NOMO-1 treated with DMSO at 0.1 percent for 48 hours (cell line): ENCODE data around the gene LCLAT1.
"Not testable (repeated sequence)": the region's sequence is repeated elsewhere in the genome, so short reads cannot be mapped to it uniquely, and the experiment has no call there.

Experiments
- DNase-seq: peaks from one replicate; lab custom pipeline; 2025; ENCODE audit not compliant: unreplicated experiment; lab: John Stamatoyannopoulos, UW

LCLAT1 gene

GRCh38 chr2:30583204-30583749 is 136.2 kb downstream of the LCLAT1 start:
- DNase-seq: no peak

- DNase-seq: peak; percentile 81
These were observed 137.1 kb downstream of the LCLAT1 start for GRCh38 chr2:30584116-30584515.

GRCh38 chr2:30588994-30589393 is 141.9 kb downstream of the LCLAT1 start:
- no peak for DNase-seq

- no peak for DNase-seq
These were observed 143.4 kb downstream of the LCLAT1 start for GRCh38 chr2:30590407-30590806.

- no peak for DNase-seq
These were observed 144.1 kb downstream of the LCLAT1 start for GRCh38 chr2:30591186-30591585.

- no peak for DNase-seq
These were observed 154.3 kb downstream of the LCLAT1 start for GRCh38 chr2:30601375-30601774.

GRCh38 chr2:30605197-30605596 is 158.2 kb downstream of the LCLAT1 start:
- DNase-seq: no peak

- DNase-seq: peak; percentile 30
These were observed 161.6 kb downstream of the LCLAT1 start for GRCh38 chr2:30608643-30609042.

- peak; percentile 94 for DNase-seq
These were observed 164.5 kb downstream of the LCLAT1 start for GRCh38 chr2:30611583-30611982.

- DNase-seq: no peak
These were observed 165.3 kb downstream of the LCLAT1 start for GRCh38 chr2:30612371-30612770.

GRCh38 chr2:30613001-30613400 is 166.0 kb downstream of the LCLAT1 start:
- no peak for DNase-seq

GRCh38 chr2:30614227-30614626 is 167.2 kb downstream of the LCLAT1 start:
- not testable (repeated sequence) for DNase-seq

- DNase-seq: no peak
These were observed 168.9 kb downstream of the LCLAT1 start for GRCh38 chr2:30615926-30616325.

- no peak for DNase-seq
These were observed 173.1 kb downstream of the LCLAT1 start for GRCh38 chr2:30620102-30620501.

- DNase-seq: no peak
These were observed 174.8 kb downstream of the LCLAT1 start for GRCh38 chr2:30621836-30622235.

GRCh38 chr2:30622452-30622851 is 175.4 kb downstream of the LCLAT1 start:
- no peak for DNase-seq

- no peak for DNase-seq
These were observed 178.2 kb downstream of the LCLAT1 start for GRCh38 chr2:30625276-30625675.

GRCh38 chr2:30625701-30626100 is 178.7 kb downstream of the LCLAT1 start:
- no peak for DNase-seq

- DNase-seq: peak; percentile 50
These were observed 179.4 kb downstream of the LCLAT1 start for GRCh38 chr2:30626397-30626796.

GRCh38 chr2:30627151-30627550 is 180.1 kb downstream of the LCLAT1 start:
- peak; percentile 96 for DNase-seq

- peak; percentile 22 for DNase-seq
These were observed 181.3 kb downstream of the LCLAT1 start for GRCh38 chr2:30628341-30628740.

- DNase-seq: no peak
These were observed 182.8 kb downstream of the LCLAT1 start for GRCh38 chr2:30629866-30630265.

GRCh38 chr2:30631051-30631671 is 184.1 kb downstream of the LCLAT1 start:
- DNase-seq: peak; percentile 44
